ENCODE data around the gene PTPRD. TPM values are rescaled to one million over a fixed set of nuclear protein-coding genes. Genes with fewer than 3 reads are reported as not detected.

Gene PTPRD
- total and polyA plus RNA-seq, 2 experiments from 2014 or later = 11.5 to 58.0 TPM

DNA sequence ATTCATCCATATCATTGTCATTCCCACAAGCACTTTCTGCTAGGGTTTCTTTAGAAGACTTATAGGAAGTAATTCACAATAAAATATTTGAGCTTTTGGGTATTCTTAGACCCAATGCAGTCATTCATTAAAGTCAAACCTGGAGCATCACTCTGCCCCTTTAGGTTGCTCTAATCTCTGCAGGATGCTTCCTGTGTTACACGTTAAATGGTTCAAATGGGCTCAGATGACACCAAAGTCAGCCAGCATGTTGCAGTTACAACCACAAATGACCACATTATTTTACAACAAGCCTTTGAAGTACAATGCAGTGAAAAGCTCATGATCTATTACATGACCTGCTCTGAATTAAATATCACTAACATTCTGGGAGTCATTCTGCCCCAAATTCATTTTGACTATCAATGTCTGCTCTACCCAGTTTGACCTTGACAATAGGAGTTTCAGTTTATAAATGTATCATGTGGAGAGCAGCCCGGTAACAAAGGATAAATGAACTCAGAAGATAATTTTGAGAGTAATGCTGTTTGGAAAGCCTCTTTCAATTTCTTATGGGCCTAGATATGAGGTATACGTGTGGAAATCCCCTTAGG, 2144.7 kb downstream of the PTPRD start:
- DNase-seq (ENCODE audit: low spot score) (peak; percentile 25), ATAC-seq (no peak)
- Histone ChIP-seq H3K36me3 (ENCODE audit: insufficient read depth) (no peaks in the 10 kb centered on the region), H3K27me3 (ENCODE audit: insufficient read depth) (no peaks in the 10 kb centered on the region), H3K4me3 (no peak overlapping the region), H3K4me2 (no peak overlapping the region), H3K79me2 (replicated peaks; ENCODE audit: insufficient read depth) (no peaks in the 10 kb centered on the region), H3K27ac (ENCODE audit: low read depth) (no peak overlapping the region), H3K9me2 (ENCODE audit: insufficient read depth) (no peaks in the 10 kb centered on the region), H3F3A (replicated peaks; ENCODE audit: low read depth) (no peaks in the 10 kb centered on the region), H2AFZ (no peak overlapping the region), H3K4me1 (ENCODE audit: insufficient read depth) (no peaks in the 10 kb centered on the region), H4K20me1 (replicated peaks; ENCODE audit: insufficient read depth) (no peaks in the 10 kb centered on the region)
- Mint-ChIP-seq H3K27me3 (ENCODE audit: insufficient read depth, low read depth, poor library complexity) (no peaks in the 10 kb centered on the region), H3K4me1 (peaks cover 5% of the 10 kb centered on the region; the same call in 1 of the 3 replicates), H3K4me3 (no peak overlapping the region), H3K36me3 (ENCODE audit: low read depth) (no peaks in the 10 kb centered on the region), H3K27ac (no peak overlapping the region), H3K9me3 (no peaks in the 10 kb centered on the region)
- TF ChIP-seq STAT1 (IDR thresholded peaks at IDR 0.05; ENCODE audit: unreplicated experiment) (no peak), POLR2AphosphoS5 (IDR thresholded peaks at IDR 0.05; ENCODE audit: low read depth) (no peak), ZNF331 (CRISPR knock-in tag; IDR thresholded peaks at IDR 0.05; ENCODE audit: low read depth) (no peak), JUNB (IDR thresholded peaks at IDR 0.05; ENCODE audit: unreplicated experiment) (no peak), ZNF114 (CRISPR knock-in tag; IDR thresholded peaks at IDR 0.05) (no peak), REST (IDR thresholded peaks at IDR 0.05; ENCODE audit: unreplicated experiment) (no peak), NANOG (IDR thresholded peaks at IDR 0.05; ENCODE audit: borderline replicate concordance) (no peak), CREB1 (CRISPR knock-in tag; IDR thresholded peaks at IDR 0.05; ENCODE audit: low read depth) (no peak), EZH2phosphoT487 (IDR thresholded peaks at IDR 0.05; ENCODE audit: unreplicated experiment) (no peak), EZH2 (IDR thresholded peaks at IDR 0.05; ENCODE audit: low read depth, unreplicated experiment) (no peak), CTCF (conservative IDR thresholded peaks at IDR 0.05; ENCODE audit: low read depth in 2 of 2) (no peak)
- TF ChIP-seq, protein P1, sequence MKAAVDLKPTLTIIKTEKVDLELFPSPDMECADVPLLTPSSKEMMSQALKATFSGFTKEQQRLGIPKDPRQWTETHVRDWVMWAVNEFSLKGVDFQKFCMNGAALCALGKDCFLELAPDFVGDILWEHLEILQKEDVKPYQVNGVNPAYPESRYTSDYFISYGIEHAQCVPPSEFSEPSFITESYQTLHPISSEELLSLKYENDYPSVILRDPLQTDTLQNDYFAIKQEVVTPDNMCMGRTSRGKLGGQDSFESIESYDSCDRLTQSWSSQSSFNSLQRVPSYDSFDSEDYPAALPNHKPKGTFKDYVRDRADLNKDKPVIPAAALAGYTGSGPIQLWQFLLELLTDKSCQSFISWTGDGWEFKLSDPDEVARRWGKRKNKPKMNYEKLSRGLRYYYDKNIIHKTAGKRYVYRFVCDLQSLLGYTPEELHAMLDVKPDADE (IDR thresholded peaks at IDR 0.05) = no peak
- TF ChIP-seq, protein P2, sequence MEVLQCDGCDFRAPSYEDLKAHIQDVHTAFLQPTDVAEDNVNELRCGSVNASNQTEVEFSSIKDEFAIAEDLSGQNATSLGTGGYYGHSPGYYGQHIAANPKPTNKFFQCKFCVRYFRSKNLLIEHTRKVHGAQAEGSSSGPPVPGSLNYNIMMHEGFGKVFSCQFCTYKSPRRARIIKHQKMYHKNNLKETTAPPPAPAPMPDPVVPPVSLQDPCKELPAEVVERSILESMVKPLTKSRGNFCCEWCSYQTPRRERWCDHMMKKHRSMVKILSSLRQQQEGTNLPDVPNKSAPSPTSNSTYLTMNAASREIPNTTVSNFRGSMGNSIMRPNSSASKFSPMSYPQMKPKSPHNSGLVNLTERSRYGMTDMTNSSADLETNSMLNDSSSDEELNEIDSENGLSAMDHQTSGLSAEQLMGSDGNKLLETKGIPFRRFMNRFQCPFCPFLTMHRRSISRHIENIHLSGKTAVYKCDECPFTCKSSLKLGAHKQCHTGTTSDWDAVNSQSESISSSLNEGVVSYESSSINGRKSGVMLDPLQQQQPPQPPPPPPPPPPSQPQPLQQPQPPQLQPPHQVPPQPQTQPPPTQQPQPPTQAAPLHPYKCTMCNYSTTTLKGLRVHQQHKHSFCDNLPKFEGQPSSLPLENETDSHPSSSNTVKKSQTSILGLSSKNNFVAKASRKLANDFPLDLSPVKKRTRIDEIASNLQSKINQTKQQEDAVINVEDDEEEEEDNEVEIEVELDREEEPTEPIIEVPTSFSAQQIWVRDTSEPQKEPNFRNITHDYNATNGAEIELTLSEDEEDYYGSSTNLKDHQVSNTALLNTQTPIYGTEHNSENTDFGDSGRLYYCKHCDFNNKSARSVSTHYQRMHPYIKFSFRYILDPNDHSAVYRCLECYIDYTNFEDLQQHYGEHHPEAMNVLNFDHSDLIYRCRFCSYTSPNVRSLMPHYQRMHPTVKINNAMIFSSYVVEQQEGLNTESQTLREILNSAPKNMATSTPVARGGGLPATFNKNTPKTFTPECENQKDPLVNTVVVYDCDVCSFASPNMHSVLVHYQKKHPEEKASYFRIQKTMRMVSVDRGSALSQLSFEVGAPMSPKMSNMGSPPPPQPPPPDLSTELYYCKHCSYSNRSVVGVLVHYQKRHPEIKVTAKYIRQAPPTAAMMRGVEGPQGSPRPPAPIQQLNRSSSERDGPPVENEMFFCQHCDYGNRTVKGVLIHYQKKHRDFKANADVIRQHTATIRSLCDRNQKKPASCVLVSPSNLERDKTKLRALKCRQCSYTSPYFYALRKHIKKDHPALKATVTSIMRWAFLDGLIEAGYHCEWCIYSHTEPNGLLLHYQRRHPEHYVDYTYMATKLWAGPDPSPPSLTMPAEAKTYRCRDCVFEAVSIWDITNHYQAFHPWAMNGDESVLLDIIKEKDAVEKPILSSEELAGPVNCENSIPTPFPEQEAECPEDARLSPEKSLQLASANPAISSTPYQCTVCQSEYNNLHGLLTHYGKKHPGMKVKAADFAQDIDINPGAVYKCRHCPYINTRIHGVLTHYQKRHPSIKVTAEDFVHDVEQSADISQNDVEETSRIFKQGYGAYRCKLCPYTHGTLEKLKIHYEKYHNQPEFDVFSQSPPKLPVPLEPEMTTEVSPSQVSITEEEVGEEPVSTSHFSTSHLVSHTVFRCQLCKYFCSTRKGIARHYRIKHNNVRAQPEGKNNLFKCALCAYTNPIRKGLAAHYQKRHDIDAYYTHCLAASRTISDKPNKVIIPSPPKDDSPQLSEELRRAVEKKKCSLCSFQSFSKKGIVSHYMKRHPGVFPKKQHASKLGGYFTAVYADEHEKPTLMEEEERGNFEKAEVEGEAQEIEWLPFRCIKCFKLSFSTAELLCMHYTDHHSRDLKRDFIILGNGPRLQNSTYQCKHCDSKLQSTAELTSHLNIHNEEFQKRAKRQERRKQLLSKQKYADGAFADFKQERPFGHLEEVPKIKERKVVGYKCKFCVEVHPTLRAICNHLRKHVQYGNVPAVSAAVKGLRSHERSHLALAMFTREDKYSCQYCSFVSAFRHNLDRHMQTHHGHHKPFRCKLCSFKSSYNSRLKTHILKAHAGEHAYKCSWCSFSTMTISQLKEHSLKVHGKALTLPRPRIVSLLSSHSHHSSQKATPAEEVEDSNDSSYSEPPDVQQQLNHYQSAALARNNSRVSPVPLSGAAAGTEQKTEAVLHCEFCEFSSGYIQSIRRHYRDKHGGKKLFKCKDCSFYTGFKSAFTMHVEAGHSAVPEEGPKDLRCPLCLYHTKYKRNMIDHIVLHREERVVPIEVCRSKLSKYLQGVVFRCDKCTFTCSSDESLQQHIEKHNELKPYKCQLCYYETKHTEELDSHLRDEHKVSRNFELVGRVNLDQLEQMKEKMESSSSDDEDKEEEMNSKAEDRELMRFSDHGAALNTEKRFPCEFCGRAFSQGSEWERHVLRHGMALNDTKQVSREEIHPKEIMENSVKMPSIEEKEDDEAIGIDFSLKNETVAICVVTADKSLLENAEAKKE (CRISPR knock-in tag; IDR thresholded peaks at IDR 0.05) = no peak
